Measurements from ENCODE around the gene ULK2. TPM values are rescaled to one million over a fixed set of nuclear protein-coding genes. Genes with fewer than 3 reads are reported as not detected.
"Not testable (repeated sequence)": the region's sequence is repeated elsewhere in the genome, so short reads cannot be mapped to it uniquely, and the experiment has no call there.

The ULK2 gene
- total and polyA plus RNA-seq, 2 donors (not counting 1 experiment from before 2014, with no cell fraction given): 2.0 to 2.9 TPM

DNA sequence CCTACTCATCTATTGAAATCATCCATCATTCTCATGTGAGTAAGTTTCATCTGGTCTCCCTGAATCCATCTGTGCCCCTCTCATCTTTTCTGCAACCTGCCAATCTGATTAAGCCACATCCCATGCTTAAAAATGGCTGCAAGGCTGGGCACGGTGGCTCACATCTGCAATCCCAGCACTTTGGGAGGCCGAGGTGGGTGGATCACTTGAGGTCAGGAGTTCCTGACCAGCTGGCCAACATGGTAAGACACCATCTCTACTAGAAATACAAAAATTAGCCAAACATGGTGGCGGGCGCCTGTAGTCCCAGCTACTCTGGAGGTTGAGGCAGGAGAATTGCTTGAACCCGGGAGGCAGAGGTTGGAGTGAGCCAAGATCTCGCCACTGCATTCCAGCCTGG is 103.7 kb downstream of the ULK2 start:
- H3K4me2 ChIP-seq (replicated peaks; ENCODE audit: low read depth, low read length, poor library complexity, severe bottlenecking); H4K20me1 ChIP-seq (ENCODE audit: control insufficient read depth, insufficient read depth, low read length, poor library complexity, severe bottlenecking); H3K9me3 Mint-ChIP-seq (ENCODE audit: insufficient read depth); H3K79me2 ChIP-seq (ENCODE audit: control insufficient read depth, insufficient read depth, low read length); DNase-seq; H3K9me3 ChIP-seq (ENCODE audit: control extremely low read depth in 1 of 3, control insufficient read depth in 2 of 3, insufficient read depth in 1 of 3, low read length in 2 of 3); H3K27me3 ChIP-seq (replicated peaks in 1 of 4; ENCODE audit: control extremely low read depth in 1 of 4, control insufficient read depth in 3 of 4, insufficient read depth in 4 of 4, low read length in 3 of 4); H3K9ac ChIP-seq (ENCODE audit: low read length); H3K4me1 Mint-ChIP-seq; H2AFZ ChIP-seq (ENCODE audit: insufficient read depth, low read depth, low read length, poor library complexity, severe bottlenecking); intact Hi-C loops (cut with micrococcal nuclease); H3K4me3 ChIP-seq (ENCODE audit: control extremely low read depth in 1 of 5, extremely low read depth in 1 of 5, insufficient read depth in 1 of 5, low read depth in 2 of 5, low read length in 4 of 5); H3K27ac Mint-ChIP-seq; POLR2A ChIA-PET; H3K36me3 ChIP-seq (replicated peaks in 1 of 2; ENCODE audit: control extremely low read depth in 1 of 2, control insufficient read depth in 1 of 2, extremely low read depth in 1 of 2, insufficient read depth in 2 of 2, low read length in 1 of 2); ATAC-seq (ENCODE audit: low read depth); H3K4me3 Mint-ChIP-seq; H3K27me3 Mint-ChIP-seq; H3K27ac ChIP-seq (ENCODE audit: low read length in 2 of 2); H3K4me1 ChIP-seq (ENCODE audit: control insufficient read depth in 2 of 2, insufficient read depth in 2 of 2, low read length in 2 of 2): not testable (repeated sequence)
- CTCF ChIA-PET: interaction anchor here (0.7 to 10.7 kb wide), 17 partner anchors 8 to 400 kb away, joined by 3 to 285 read pairs (median 5); partner anchors contain the start of genes ALDH3A2, B9D1 and SLC47A1
- WGBS (ENCODE audit: insufficient coverage): 100% methylated on average over 3 of the region's 6 CpGs

DNA sequence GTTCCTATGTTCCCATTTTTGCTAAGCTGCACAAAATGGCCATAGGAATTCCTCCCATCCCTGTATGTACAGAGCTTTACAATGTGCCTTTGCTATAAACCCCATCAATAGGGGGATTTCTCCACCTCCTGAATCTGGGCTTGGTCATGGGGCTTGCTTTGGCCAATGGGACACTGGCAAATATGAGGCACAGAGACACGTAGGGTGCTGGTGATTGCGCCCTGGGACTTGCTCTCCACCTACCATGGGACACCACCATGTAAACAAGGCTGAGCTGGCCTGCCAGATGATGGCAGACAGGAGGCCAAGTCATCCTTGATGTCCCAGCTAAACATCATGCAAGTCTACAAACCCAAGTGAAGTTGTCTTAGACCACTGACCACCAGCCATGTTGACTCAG is 104.3 kb downstream of the ULK2 start:
- intact Hi-C loops (cut with micrococcal nuclease): no loop called here
- Histone ChIP-seq H3K79me2 (ENCODE audit: control insufficient read depth, insufficient read depth, low read length) (no peaks in the 10 kb centered on the region), H3K27me3 (replicated peaks in 1 of 4; ENCODE audit: control extremely low read depth in 1 of 4, control insufficient read depth in 3 of 4, insufficient read depth in 4 of 4, low read length in 3 of 4) (no peaks in the 10 kb centered on the region), H3K4me1 (ENCODE audit: control insufficient read depth in 2 of 2, insufficient read depth in 2 of 2, low read length in 2 of 2) (peaks cover 0 to 7% of the 10 kb centered on the region in 2 donors), H3K9me3 (ENCODE audit: control extremely low read depth in 1 of 3, control insufficient read depth in 2 of 3, insufficient read depth in 1 of 3, low read length in 2 of 3) (no peaks in the 10 kb centered on the region), H3K4me3 (ENCODE audit: control extremely low read depth in 1 of 5, extremely low read depth in 1 of 5, insufficient read depth in 1 of 5, low read depth in 2 of 5, low read length in 4 of 5) (no peak overlapping the region), H3K4me2 (replicated peaks; ENCODE audit: low read depth, low read length, poor library complexity, severe bottlenecking) (no peak overlapping the region), H3K9ac (ENCODE audit: low read length) (no peak overlapping the region), H3K36me3 (replicated peaks in 1 of 2; ENCODE audit: control extremely low read depth in 1 of 2, control insufficient read depth in 1 of 2, extremely low read depth in 1 of 2, insufficient read depth in 2 of 2, low read length in 1 of 2) (no peaks in the 10 kb centered on the region), H4K20me1 (ENCODE audit: control insufficient read depth, insufficient read depth, low read length, poor library complexity, severe bottlenecking) (no peaks in the 10 kb centered on the region), H3K27ac (ENCODE audit: low read length in 2 of 2) (no peak overlapping the region), H2AFZ (ENCODE audit: insufficient read depth, low read depth, low read length, poor library complexity, severe bottlenecking) (no peak overlapping the region)
- Mint-ChIP-seq H3K27me3 (no peaks in the 10 kb centered on the region), H3K4me1 (no peaks in the 10 kb centered on the region), H3K27ac (no peak overlapping the region), H3K9me3 (ENCODE audit: insufficient read depth) (no peaks in the 10 kb centered on the region), H3K4me3 (no peak overlapping the region)
- DNase-seq: no peak
- ChIA-PET CTCF (interaction anchor here (1.1 to 10.7 kb wide), 13 partner anchors 9 to 400 kb away, joined by 3 to 285 read pairs (median 12); partner anchors contain the start of genes ALDH3A2, B9D1 and MAPK7), POLR2A (no interaction called here)
- no peak for TF ChIP-seq EZH2 (IDR thresholded peaks at IDR 0.05; ENCODE audit: borderline replicate concordance, insufficient read depth, low read depth, low read length, poor library complexity, severe bottlenecking)
- TF ChIP-seq, protein P1, sequence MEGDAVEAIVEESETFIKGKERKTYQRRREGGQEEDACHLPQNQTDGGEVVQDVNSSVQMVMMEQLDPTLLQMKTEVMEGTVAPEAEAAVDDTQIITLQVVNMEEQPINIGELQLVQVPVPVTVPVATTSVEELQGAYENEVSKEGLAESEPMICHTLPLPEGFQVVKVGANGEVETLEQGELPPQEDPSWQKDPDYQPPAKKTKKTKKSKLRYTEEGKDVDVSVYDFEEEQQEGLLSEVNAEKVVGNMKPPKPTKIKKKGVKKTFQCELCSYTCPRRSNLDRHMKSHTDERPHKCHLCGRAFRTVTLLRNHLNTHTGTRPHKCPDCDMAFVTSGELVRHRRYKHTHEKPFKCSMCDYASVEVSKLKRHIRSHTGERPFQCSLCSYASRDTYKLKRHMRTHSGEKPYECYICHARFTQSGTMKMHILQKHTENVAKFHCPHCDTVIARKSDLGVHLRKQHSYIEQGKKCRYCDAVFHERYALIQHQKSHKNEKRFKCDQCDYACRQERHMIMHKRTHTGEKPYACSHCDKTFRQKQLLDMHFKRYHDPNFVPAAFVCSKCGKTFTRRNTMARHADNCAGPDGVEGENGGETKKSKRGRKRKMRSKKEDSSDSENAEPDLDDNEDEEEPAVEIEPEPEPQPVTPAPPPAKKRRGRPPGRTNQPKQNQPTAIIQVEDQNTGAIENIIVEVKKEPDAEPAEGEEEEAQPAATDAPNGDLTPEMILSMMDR (IDR thresholded peaks at IDR 0.05): no peak
- 100% methylated on average over 2 of the region's 2 CpGs for WGBS (ENCODE audit: insufficient coverage)
- no peak for ATAC-seq (ENCODE audit: low read depth)

Measured in B cell (primary cell).